SK-N-SH treated with all-trans-retinoic acid at 6 μM for 48 hours (cell line): ENCODE results near the gene LRRC66.

Experiments
- ATAC-seq: fragments of 200-7000 bp; cut with Tn5 transposase; 3 replicates; pipeline ENCODE4 v1.9.1; 2020; ENCODE audit warnings: mild to moderate bottlenecking, moderate library complexity
- ARNTL ChIP-seq: fragments of 450-650 bp; formaldehyde crosslinking; IDR thresholded peaks from 2 replicates; pipeline ENCODE4 v1.5.0; 2020; ENCODE audit warnings: low read depth, mild to moderate bottlenecking, moderate library complexity, borderline replicate concordance
- BACH2 ChIP-seq: fragments of 250-450 bp; sonication (Bioruptor Pico); IDR thresholded peaks from 2 replicates; pipeline ENCODE4 v1.9.0; 2021; ENCODE audit warnings: mild to moderate bottlenecking, borderline replicate concordance
- CSDC2 ChIP-seq: fragments of 250-450 bp; sonication (Bioruptor Pico); IDR thresholded peaks from 2 replicates; pipeline ENCODE4 v1.5.0; 2020; ENCODE audit warnings: mild to moderate bottlenecking, moderate library complexity
- ESRRG ChIP-seq: fragments of 250-450 bp; sonication (Bioruptor Pico); IDR thresholded peaks from 2 replicates; pipeline ENCODE4 v1.6.1; 2021; ENCODE audit warnings: mild to moderate bottlenecking
- GLIS3 ChIP-seq: fragments of 250-450 bp; sonication (Bioruptor Pico); IDR thresholded peaks from 2 replicates; pipeline ENCODE4 v1.5.0; 2020; ENCODE audit warnings: mild to moderate bottlenecking, moderate library complexity
- ISL1 ChIP-seq: fragments of 250-450 bp; sonication (Bioruptor Pico); IDR thresholded peaks from 2 replicates; pipeline ENCODE4 v2.1.2; 2022; ENCODE audit warnings: mild to moderate bottlenecking, moderate library complexity
- OSR1 ChIP-seq: fragments of 250-450 bp; sonication (Bioruptor Pico); IDR thresholded peaks from 2 replicates; pipeline ENCODE4 v1.8.0; 2022; ENCODE audit warnings: moderate library complexity, mild to moderate bottlenecking, inconsistent platforms
- PPARA ChIP-seq: fragments of 250-450 bp; sonication (Bioruptor Pico); IDR thresholded peaks from 2 replicates; pipeline ENCODE4 v1.5.0; 2020; ENCODE audit warnings: mild to moderate bottlenecking, borderline replicate concordance
- RARB ChIP-seq: fragments of 250-450 bp; sonication (Bioruptor Pico); IDR thresholded peaks from 2 replicates; pipeline ENCODE4 v1.8.0; 2021; ENCODE audit warnings: mild to moderate bottlenecking, moderate library complexity
- SNAI2 ChIP-seq: fragments of 250-450 bp; sonication (Bioruptor Pico); IDR thresholded peaks from 2 replicates; pipeline ENCODE4 v1.5.0; 2020; ENCODE audit warnings: mild to moderate bottlenecking, moderate library complexity
- TCF4 ChIP-seq: fragments of 250-450 bp; sonication (Bioruptor Pico); IDR thresholded peaks from 2 replicates; pipeline ENCODE4 v1.8.0; 2021; ENCODE audit warnings: mild to moderate bottlenecking, moderate library complexity, borderline replicate concordance
- TOX ChIP-seq: fragments of 250-450 bp; sonication (Bioruptor Pico); IDR thresholded peaks from 2 replicates; pipeline ENCODE4 v1.8.0; 2021; ENCODE audit warnings: mild to moderate bottlenecking, moderate library complexity, borderline replicate concordance
- ZFP3 ChIP-seq: fragments of 250-450 bp; sonication (Bioruptor Pico); IDR thresholded peaks from 2 replicates; pipeline ENCODE4 v1.5.0; 2020; ENCODE audit warnings: mild to moderate bottlenecking, moderate library complexity
- ZFP30 ChIP-seq: fragments of 450-650 bp; formaldehyde crosslinking; IDR thresholded peaks from 2 replicates; pipeline ENCODE4 v1.5.0; 2022; ENCODE audit warnings: mild to moderate bottlenecking, moderate library complexity
- ZNF565 ChIP-seq: fragments of 450-650 bp; formaldehyde crosslinking; conservative IDR thresholded peaks from 2 replicates; pipeline ENCODE4 v1.5.0; 2020; ENCODE audit warnings: low read depth, mild to moderate bottlenecking, moderate library complexity
- ZNF70 ChIP-seq: fragments of 450-650 bp; formaldehyde crosslinking; IDR thresholded peaks from 2 replicates; pipeline ENCODE4 v1.5.0; 2020; ENCODE audit warnings: mild to moderate bottlenecking, moderate library complexity
- ZNF8 ChIP-seq: fragments of 450-650 bp; formaldehyde crosslinking; IDR thresholded peaks from 2 replicates; pipeline ENCODE4 v1.5.0; 2020; ENCODE audit warnings: mild to moderate bottlenecking, moderate library complexity
- TF ChIP-seq, protein P1 (sequence below): fragments of 250-450 bp; sonication (Bioruptor Pico); IDR thresholded peaks from 2 replicates; pipeline ENCODE4 v1.5.1; 2021; ENCODE audit warnings: mild to moderate bottlenecking, moderate library complexity
- TF ChIP-seq, protein P2 (sequence below): fragments of 250-450 bp; sonication (Bioruptor Pico); IDR thresholded peaks from 2 replicates; pipeline ENCODE4 v1.5.1; 2020; ENCODE audit warnings: low read depth, mild to moderate bottlenecking, moderate library complexity
- TF ChIP-seq, protein P3 (sequence below): fragments of 250-450 bp; sonication (Bioruptor Pico); IDR thresholded peaks from 2 replicates; pipeline ENCODE4 v1.5.0; 2020; ENCODE audit warnings: mild to moderate bottlenecking, moderate library complexity
- TF ChIP-seq, protein P4 (sequence below): fragments of 250-450 bp; sonication (Bioruptor Pico); IDR thresholded peaks from 2 replicates; pipeline ENCODE4 v1.8.0; 2021; ENCODE audit warnings: low read depth, mild to moderate bottlenecking, moderate library complexity, borderline replicate concordance

The LRRC66 gene

DNA sequence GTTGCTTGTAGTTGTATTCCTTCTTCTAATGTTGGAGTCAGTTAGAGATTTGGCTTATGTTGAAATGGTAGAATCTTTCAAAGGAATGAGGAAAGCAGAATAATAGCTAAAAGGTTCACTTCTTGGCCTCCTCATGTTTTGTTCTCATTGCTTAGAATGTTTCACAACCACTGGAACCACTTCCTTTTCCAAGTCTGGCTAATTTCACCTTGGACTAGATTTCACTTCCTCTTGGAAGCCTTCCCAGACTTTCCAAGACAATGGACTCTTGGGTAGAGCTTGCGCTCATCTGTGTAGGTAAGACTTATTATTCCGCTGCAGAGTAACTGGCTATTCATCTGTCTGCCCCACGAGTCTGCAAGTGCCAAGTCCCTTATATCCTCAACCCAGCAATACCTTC lies 39.2 kb upstream of the LRRC66 start:
- TF ChIP-seq TOX (CRISPR knock-in tag) (no peak), OSR1 (CRISPR knock-in tag) (no peak), CSDC2 (CRISPR knock-in tag) (no peak), SNAI2 (no peak), ZNF70 (no peak), RARB (CRISPR knock-in tag) (no peak), BACH2 (CRISPR knock-in tag) (no peak), ZNF565 (CRISPR knock-in tag) (no peak), GLIS3 (CRISPR knock-in tag) (no peak), TCF4 (CRISPR knock-in tag) (no peak), ESRRG (no peak)
- TF ChIP-seq, protein P1, sequence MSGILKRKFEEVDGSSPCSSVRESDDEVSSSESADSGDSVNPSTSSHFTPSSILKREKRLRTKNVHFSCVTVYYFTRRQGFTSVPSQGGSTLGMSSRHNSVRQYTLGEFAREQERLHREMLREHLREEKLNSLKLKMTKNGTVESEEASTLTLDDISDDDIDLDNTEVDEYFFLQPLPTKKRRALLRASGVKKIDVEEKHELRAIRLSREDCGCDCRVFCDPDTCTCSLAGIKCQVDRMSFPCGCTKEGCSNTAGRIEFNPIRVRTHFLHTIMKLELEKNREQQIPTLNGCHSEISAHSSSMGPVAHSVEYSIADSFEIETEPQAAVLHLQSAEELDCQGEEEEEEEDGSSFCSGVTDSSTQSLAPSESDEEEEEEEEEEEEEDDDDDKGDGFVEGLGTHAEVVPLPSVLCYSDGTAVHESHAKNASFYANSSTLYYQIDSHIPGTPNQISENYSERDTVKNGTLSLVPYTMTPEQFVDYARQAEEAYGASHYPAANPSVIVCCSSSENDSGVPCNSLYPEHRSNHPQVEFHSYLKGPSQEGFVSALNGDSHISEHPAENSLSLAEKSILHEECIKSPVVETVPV, result no peak
- TF ChIP-seq, protein P2, sequence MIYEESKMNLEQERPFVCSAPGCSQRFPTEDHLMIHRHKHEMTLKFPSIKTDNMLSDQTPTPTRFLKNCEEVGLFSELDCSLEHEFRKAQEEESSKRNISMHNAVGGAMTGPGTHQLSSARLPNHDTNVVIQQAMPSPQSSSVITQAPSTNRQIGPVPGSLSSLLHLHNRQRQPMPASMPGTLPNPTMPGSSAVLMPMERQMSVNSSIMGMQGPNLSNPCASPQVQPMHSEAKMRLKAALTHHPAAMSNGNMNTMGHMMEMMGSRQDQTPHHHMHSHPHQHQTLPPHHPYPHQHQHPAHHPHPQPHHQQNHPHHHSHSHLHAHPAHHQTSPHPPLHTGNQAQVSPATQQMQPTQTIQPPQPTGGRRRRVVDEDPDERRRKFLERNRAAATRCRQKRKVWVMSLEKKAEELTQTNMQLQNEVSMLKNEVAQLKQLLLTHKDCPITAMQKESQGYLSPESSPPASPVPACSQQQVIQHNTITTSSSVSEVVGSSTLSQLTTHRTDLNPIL (CRISPR knock-in tag), result no peak
- TF ChIP-seq, protein P3, sequence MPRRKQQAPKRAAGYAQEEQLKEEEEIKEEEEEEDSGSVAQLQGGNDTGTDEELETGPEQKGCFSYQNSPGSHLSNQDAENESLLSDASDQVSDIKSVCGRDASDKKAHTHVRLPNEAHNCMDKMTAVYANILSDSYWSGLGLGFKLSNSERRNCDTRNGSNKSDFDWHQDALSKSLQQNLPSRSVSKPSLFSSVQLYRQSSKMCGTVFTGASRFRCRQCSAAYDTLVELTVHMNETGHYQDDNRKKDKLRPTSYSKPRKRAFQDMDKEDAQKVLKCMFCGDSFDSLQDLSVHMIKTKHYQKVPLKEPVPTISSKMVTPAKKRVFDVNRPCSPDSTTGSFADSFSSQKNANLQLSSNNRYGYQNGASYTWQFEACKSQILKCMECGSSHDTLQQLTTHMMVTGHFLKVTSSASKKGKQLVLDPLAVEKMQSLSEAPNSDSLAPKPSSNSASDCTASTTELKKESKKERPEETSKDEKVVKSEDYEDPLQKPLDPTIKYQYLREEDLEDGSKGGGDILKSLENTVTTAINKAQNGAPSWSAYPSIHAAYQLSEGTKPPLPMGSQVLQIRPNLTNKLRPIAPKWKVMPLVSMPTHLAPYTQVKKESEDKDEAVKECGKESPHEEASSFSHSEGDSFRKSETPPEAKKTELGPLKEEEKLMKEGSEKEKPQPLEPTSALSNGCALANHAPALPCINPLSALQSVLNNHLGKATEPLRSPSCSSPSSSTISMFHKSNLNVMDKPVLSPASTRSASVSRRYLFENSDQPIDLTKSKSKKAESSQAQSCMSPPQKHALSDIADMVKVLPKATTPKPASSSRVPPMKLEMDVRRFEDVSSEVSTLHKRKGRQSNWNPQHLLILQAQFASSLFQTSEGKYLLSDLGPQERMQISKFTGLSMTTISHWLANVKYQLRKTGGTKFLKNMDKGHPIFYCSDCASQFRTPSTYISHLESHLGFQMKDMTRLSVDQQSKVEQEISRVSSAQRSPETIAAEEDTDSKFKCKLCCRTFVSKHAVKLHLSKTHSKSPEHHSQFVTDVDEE (CRISPR knock-in tag), result no peak
- no peak for ATAC-seq

DNA sequence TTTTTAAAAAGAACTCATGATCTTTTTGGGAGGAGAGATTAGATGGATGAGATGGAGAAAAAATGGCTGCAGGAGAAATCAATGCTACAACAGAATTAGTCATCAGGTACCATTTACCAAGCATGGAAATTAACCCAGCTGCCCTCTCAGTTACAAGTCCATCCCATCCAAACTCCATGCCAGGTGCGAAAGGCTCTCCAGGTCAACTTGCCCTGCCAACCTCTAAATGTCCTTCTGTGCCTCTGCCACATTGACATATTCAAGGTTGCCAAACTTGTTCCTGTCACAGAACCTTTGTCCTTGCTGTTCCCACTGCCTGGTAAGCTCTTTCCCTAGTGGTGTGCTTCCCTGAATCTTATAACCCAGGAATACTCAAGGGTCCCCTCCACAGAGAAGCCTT lies 38.1 kb upstream of the LRRC66 start:
- no peak for ATAC-seq
- TF ChIP-seq RARB (CRISPR knock-in tag), result no peak
- TF ChIP-seq ZFP3 (CRISPR knock-in tag), result no peak
- no peak for TF ChIP-seq GLIS3 (CRISPR knock-in tag)
- no peak for TF ChIP-seq ZNF8
- TF ChIP-seq BACH2 (CRISPR knock-in tag), result no peak
- TF ChIP-seq PPARA (CRISPR knock-in tag), result no peak
- no peak for TF ChIP-seq TCF4 (CRISPR knock-in tag)
- TF ChIP-seq ZNF565 (CRISPR knock-in tag), result no peak
- TF ChIP-seq TOX (CRISPR knock-in tag), result no peak
- TF ChIP-seq, protein P3 (CRISPR knock-in tag), result no peak
- TF ChIP-seq ZFP30, result no peak
- no peak for TF ChIP-seq ARNTL

DNA sequence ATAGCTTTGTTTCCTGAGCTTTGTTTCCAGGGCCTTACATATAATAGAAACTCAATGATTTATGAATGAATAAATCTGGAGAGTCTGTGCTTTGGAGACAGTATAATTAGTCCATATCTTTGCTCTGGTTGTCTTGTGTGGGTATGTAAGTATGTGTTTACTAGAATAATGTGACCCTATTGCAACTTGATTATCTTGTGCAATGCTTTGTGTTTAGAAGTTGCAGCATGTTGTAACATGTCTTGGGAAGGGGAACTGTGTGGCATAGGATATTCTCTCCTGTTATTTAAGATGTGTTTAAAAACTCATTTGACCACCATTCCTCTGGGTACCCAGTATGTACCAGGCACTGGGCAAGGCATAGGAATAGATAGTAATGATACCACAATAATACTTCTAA lies 37.0 kb upstream of the LRRC66 start:
- no peak for ATAC-seq
- TF ChIP-seq ZFP30, result no peak
- TF ChIP-seq, protein P4, sequence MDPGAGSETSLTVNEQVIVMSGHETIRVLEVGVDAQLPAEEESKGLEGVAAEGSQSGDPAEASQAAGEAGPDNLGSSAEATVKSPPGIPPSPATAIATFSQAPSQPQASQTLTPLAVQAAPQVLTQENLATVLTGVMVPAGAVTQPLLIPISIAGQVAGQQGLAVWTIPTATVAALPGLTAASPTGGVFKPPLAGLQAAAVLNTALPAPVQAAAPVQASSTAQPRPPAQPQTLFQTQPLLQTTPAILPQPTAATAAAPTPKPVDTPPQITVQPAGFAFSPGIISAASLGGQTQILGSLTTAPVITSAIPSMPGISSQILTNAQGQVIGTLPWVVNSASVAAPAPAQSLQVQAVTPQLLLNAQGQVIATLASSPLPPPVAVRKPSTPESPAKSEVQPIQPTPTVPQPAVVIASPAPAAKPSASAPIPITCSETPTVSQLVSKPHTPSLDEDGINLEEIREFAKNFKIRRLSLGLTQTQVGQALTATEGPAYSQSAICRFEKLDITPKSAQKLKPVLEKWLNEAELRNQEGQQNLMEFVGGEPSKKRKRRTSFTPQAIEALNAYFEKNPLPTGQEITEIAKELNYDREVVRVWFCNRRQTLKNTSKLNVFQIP (CRISPR knock-in tag), result no peak
- TF ChIP-seq ESRRG, result no peak
- TF ChIP-seq, protein P1, result no peak
- TF ChIP-seq, protein P3 (CRISPR knock-in tag), result no peak
- TF ChIP-seq ZNF565 (CRISPR knock-in tag), result no peak
- TF ChIP-seq TCF4 (CRISPR knock-in tag), result no peak
- TF ChIP-seq SNAI2, result no peak
- TF ChIP-seq BACH2 (CRISPR knock-in tag), result no peak
- no peak for TF ChIP-seq ISL1 (CRISPR knock-in tag)
- TF ChIP-seq, protein P2 (CRISPR knock-in tag), result no peak
- no peak for TF ChIP-seq ARNTL
